Naive B cell (primary cell): ENCODE measurements around the gene NPTX1. TPM values are rescaled to one million over a fixed set of nuclear protein-coding genes. Genes with fewer than 3 reads are reported as not detected.

Experiments used
- ATAC-seq, 2 donors: fragments of 150-1000 bp; cut with Tn5 transposase; 2 replicates each; pipeline ENCODE4 v1.10.0; 2021; ENCODE audit warnings: low read depth in 2 of 2, mild to moderate bottlenecking in 2 of 2, moderate library complexity in 2 of 2
- DNase-seq: peaks from one replicate; pipeline ENCODE4 v3.0.0; 2022
- H3K27ac Mint-ChIP-seq, 6 donors: one replicate each; pipeline ENCODE4 v1.8.0; 2020 to 2022; ENCODE audit warnings: mild to moderate bottlenecking in 6 of 6, mixed read lengths in 6 of 6, moderate library complexity in 5 of 6, inconsistent platforms in 2 of 6
- H3K27me3 Mint-ChIP-seq, 3 donors: one replicate each; pipeline ENCODE4 v1.8.0; 2021 to 2022; ENCODE audit warnings: mixed read lengths in 3 of 3, mild to moderate bottlenecking in 1 of 3
- H3K36me3 Mint-ChIP-seq, 2 donors: one replicate each; pipeline ENCODE4 v1.8.0; 2020 to 2022; ENCODE audit warnings: mixed read lengths in 2 of 2, inconsistent platforms in 1 of 2, mild to moderate bottlenecking in 1 of 2
- H3K4me1 Mint-ChIP-seq, 3 donors: one replicate each; pipeline ENCODE4 v1.8.0; 2020 to 2022; ENCODE audit warnings: mixed read lengths in 3 of 3, inconsistent platforms in 1 of 3, mild to moderate bottlenecking in 1 of 3, moderate library complexity in 1 of 3
- H3K4me3 Mint-ChIP-seq, 8 donors: one replicate each; pipeline ENCODE4 v1.8.0; 2020 to 2022; ENCODE audit warnings: mild to moderate bottlenecking in 8 of 8, mixed read lengths in 8 of 8, moderate library complexity in 8 of 8, inconsistent platforms in 2 of 8
- H3K9me3 Mint-ChIP-seq, 7 donors: one replicate each; pipeline ENCODE4 v1.8.0; 2020 to 2022; ENCODE audit warnings: mixed read lengths in 7 of 7, mild to moderate bottlenecking in 5 of 7, inconsistent platforms in 2 of 7, moderate library complexity in 1 of 7
- polyA plus RNA-seq, 6 donors: library from polyadenylated mRNA; unstranded; fragments of 300-500 nt; fragmentation: Illumina TruSeq; gene quantifications; one replicate each; pipeline ENCODE4 v1.2.3, GENCODE V29; 2021; ENCODE audit warnings: low read depth in 6 of 6

NPTX1 gene
- polyA plus RNA-seq, 6 donors from 2014 or later: not detected

GRCh38 chr17:80470603-80471002 is 5.8 kb downstream of the NPTX1 start:
- Mint-ChIP-seq H3K4me1 (peaks cover 18 to 32% (median 24%) of the 10 kb centered on the region in 3 donors), H3K9me3 (no peaks in the 10 kb centered on the region), H3K27me3 (peaks cover 63 to 94% (median 90%) of the 10 kb centered on the region in 3 donors), H3K27ac (no peak overlapping the region), H3K4me3 (no peak overlapping the region), H3K36me3 (no peaks in the 10 kb centered on the region)
- DNase-seq (no peak), ATAC-seq (no peak)

- Mint-ChIP-seq H3K27ac (no peak overlapping the region), H3K36me3 (no peaks in the 10 kb centered on the region), H3K27me3 (peaks cover 61 to 94% (median 90%) of the 10 kb centered on the region in 3 donors), H3K4me1 (peaks cover 9 to 22% (median 15%) of the 10 kb centered on the region in 3 donors), H3K4me3 (no peak overlapping the region), H3K9me3 (no peaks in the 10 kb centered on the region)
- DNase-seq (no peak), ATAC-seq (no peak)
Measured at GRCh38 chr17:80469667-80470066, 6.7 kb downstream of the NPTX1 start.

GRCh38 chr17:80468781-80469493 is 7.5 kb downstream of the NPTX1 start:
- H3K9me3 Mint-ChIP-seq: no peaks in the 10 kb centered on the region

GRCh38 chr17:80468242-80468641 is 8.2 kb downstream of the NPTX1 start:
- ATAC-seq: no peak
- Mint-ChIP-seq H3K4me1 (peaks cover 2 to 15% (median 9%) of the 10 kb centered on the region in 3 donors), H3K27ac (no peak overlapping the region), H3K36me3 (no peaks in the 10 kb centered on the region), H3K4me3 (no peak overlapping the region), H3K27me3 (peaks cover 55 to 91% (median 77%) of the 10 kb centered on the region in 3 donors), H3K9me3 (no peaks in the 10 kb centered on the region)
- no peak for DNase-seq

More at GRCh38 chr17:80468781-80469493, 7.5 kb downstream of the NPTX1 start:
- Mint-ChIP-seq H3K36me3 (no peaks in the 10 kb centered on the region), H3K27me3 (peaks cover 57 to 93% (median 84%) of the 10 kb centered on the region in 3 donors), H3K27ac (peak overlapping the region in 1 of 6 donors; percentile 17), H3K4me1 (peaks cover 2 to 15% (median 9%) of the 10 kb centered on the region in 3 donors), H3K4me3 (peak overlapping the region in 1 of 8 donors; percentile 74)
- DNase-seq (no peak), ATAC-seq (no peak)

- peaks cover 0 to 2% (median 0%) of the 10 kb centered on the region in 3 donors for H3K4me1 Mint-ChIP-seq
- H3K9me3 Mint-ChIP-seq: no peaks in the 10 kb centered on the region
- no peak overlapping the region for H3K4me3 Mint-ChIP-seq
- H3K36me3 Mint-ChIP-seq: no peaks in the 10 kb centered on the region
- peaks cover 38 to 80% (median 68%) of the 10 kb centered on the region in 3 donors for H3K27me3 Mint-ChIP-seq
- DNase-seq (no peak), ATAC-seq (no peak)
- no peak overlapping the region for H3K27ac Mint-ChIP-seq
Measured at GRCh38 chr17:80466188-80466705, 10.2 kb downstream of the NPTX1 start.

GRCh38 chr17:80465327-80465974 is 11.0 kb downstream of the NPTX1 start:
- Mint-ChIP-seq H3K27ac (no peak overlapping the region), H3K4me3 (no peak overlapping the region), H3K9me3 (no peaks in the 10 kb centered on the region), H3K36me3 (no peaks in the 10 kb centered on the region), H3K27me3 (peaks cover 43 to 80% (median 68%) of the 10 kb centered on the region in 3 donors), H3K4me1 (no peaks in the 10 kb centered on the region)
- DNase-seq: no peak
- no peak for ATAC-seq

GRCh38 chr17:80464486-80464885 is 11.9 kb downstream of the NPTX1 start:
- no peak overlapping the region for H3K27ac Mint-ChIP-seq
- ATAC-seq: no peak
- no peaks in the 10 kb centered on the region for H3K4me1 Mint-ChIP-seq
- H3K4me3 Mint-ChIP-seq: no peak overlapping the region
- H3K36me3 Mint-ChIP-seq: no peaks in the 10 kb centered on the region
- no peak for DNase-seq
- peaks cover 46 to 84% (median 70%) of the 10 kb centered on the region in 3 donors for H3K27me3 Mint-ChIP-seq
- H3K9me3 Mint-ChIP-seq: no peaks in the 10 kb centered on the region

- H3K36me3 Mint-ChIP-seq: no peaks in the 10 kb centered on the region
- no peak overlapping the region for H3K4me3 Mint-ChIP-seq
- ATAC-seq (no peak), DNase-seq (no peak)
- H3K27ac Mint-ChIP-seq: no peak overlapping the region
- peaks cover 46 to 84% (median 72%) of the 10 kb centered on the region in 3 donors for H3K27me3 Mint-ChIP-seq
- no peaks in the 10 kb centered on the region for H3K9me3 Mint-ChIP-seq
- H3K4me1 Mint-ChIP-seq: no peaks in the 10 kb centered on the region
Measured at GRCh38 chr17:80463784-80464400, 12.5 kb downstream of the NPTX1 start.

- Mint-ChIP-seq H3K4me1 (peaks cover 0 to 5% (median 0%) of the 10 kb centered on the region in 3 donors), H3K27me3 (peaks cover 27 to 86% (median 75%) of the 10 kb centered on the region in 3 donors), H3K27ac (no peak overlapping the region), H3K4me3 (no peak overlapping the region), H3K9me3 (no peaks in the 10 kb centered on the region), H3K36me3 (no peaks in the 10 kb centered on the region)
- no peak for ATAC-seq
- DNase-seq: no peak
Measured at GRCh38 chr17:80461528-80462160, 14.8 kb downstream of the NPTX1 start.

GRCh38 chr17:80460429-80460834 is 16.0 kb downstream of the NPTX1 start:
- H3K27me3 Mint-ChIP-seq: peaks cover 26 to 74% (median 64%) of the 10 kb centered on the region in 3 donors
- H3K27ac Mint-ChIP-seq: no peak overlapping the region
- H3K4me1 Mint-ChIP-seq: peaks cover under 1 to 5% (median 3%) of the 10 kb centered on the region in 3 donors
- ATAC-seq (no peak), DNase-seq (no peak)
- no peak overlapping the region for H3K4me3 Mint-ChIP-seq
- no peaks in the 10 kb centered on the region for H3K36me3 Mint-ChIP-seq
- H3K9me3 Mint-ChIP-seq: no peaks in the 10 kb centered on the region

GRCh38 chr17:80459234-80459633 is 17.2 kb downstream of the NPTX1 start:
- ATAC-seq: no peak
- Mint-ChIP-seq H3K27ac (peak overlapping the region in 2 of 6 donors; percentile 59 to 74), H3K4me1 (peaks cover 4 to 11% (median 4%) of the 10 kb centered on the region in 3 donors), H3K27me3 (peaks cover 20 to 62% (median 56%) of the 10 kb centered on the region in 3 donors), H3K36me3 (no peaks in the 10 kb centered on the region), H3K9me3 (no peaks in the 10 kb centered on the region), H3K4me3 (peak overlapping the region in 1 of 8 donors; percentile 66)
- DNase-seq: no peak

GRCh38 chr17:80458016-80458415 is 18.4 kb downstream of the NPTX1 start:
- H3K4me3 Mint-ChIP-seq: peak overlapping the region in 3 of 8 donors; percentile 24 to 37 (median 25)
- no peak for DNase-seq
- H3K27me3 Mint-ChIP-seq: peaks cover 20 to 56% (median 55%) of the 10 kb centered on the region in 3 donors
- H3K36me3 Mint-ChIP-seq: no peaks in the 10 kb centered on the region
- peak overlapping the region in 1 of 6 donors; percentile 59 for H3K27ac Mint-ChIP-seq
- ATAC-seq: no peak
- peaks cover 13 to 22% (median 14%) of the 10 kb centered on the region in 3 donors for H3K4me1 Mint-ChIP-seq
- H3K9me3 Mint-ChIP-seq: peaks cover 0 to 2% (median 0%) of the 10 kb centered on the region in 7 donors
